HG03520 (cell line): Measurements from ENCODE around the gene LHFPL6.
A peak's percentile ranks its signal among the peaks of the same experiment; 100 is the strongest.
"Not testable (repeated sequence)": the region's sequence is repeated elsewhere in the genome, so short reads cannot be mapped to it uniquely, and the experiment has no call there.

ENCODE experiments used
- ATAC-seq: cut with Tn5 transposase; IDR thresholded peaks from one replicate; pipeline ENCODE4 v1.9.1; 2021; ENCODE audit warnings: mild to moderate bottlenecking, moderate library complexity; ENCODE audit not compliant: unreplicated experiment

The LHFPL6 gene

GRCh38 chr13:39364947-39365468 lies 238.0 kb downstream of the LHFPL6 start:
- ATAC-seq: no peak

GRCh38 chr13:39363382-39363772 lies 239.6 kb downstream of the LHFPL6 start:
- ATAC-seq: no peak

GRCh38 chr13:39362652-39363381 lies 240.2 kb downstream of the LHFPL6 start:
- ATAC-seq: no peak

- no peak for ATAC-seq
Observed at GRCh38 chr13:39353988-39354387, 249.0 kb downstream of the LHFPL6 start.

GRCh38 chr13:39350461-39350881 lies 252.5 kb downstream of the LHFPL6 start:
- no peak for ATAC-seq

- ATAC-seq: no peak
Observed at GRCh38 chr13:39349391-39349960, 253.5 kb downstream of the LHFPL6 start.

GRCh38 chr13:39347926-39348901 lies 254.8 kb downstream of the LHFPL6 start:
- ATAC-seq: peak; percentile 46

- no peak for ATAC-seq
Observed at GRCh38 chr13:39345982-39346381, 257.0 kb downstream of the LHFPL6 start.

- ATAC-seq: no peak
Observed at GRCh38 chr13:39341251-39341650, 261.7 kb downstream of the LHFPL6 start.

- not testable (repeated sequence) for ATAC-seq
Observed at GRCh38 chr13:39338114-39338513, 264.9 kb downstream of the LHFPL6 start.

- ATAC-seq: no peak
Observed at GRCh38 chr13:39336937-39337336, 266.1 kb downstream of the LHFPL6 start.

- no peak for ATAC-seq
Observed at GRCh38 chr13:39336207-39336606, 266.8 kb downstream of the LHFPL6 start.

GRCh38 chr13:39335721-39336120 lies 267.3 kb downstream of the LHFPL6 start:
- ATAC-seq: no peak

GRCh38 chr13:39330504-39330903 lies 272.5 kb downstream of the LHFPL6 start:
- no peak for ATAC-seq

GRCh38 chr13:39329182-39329639 lies 273.8 kb downstream of the LHFPL6 start:
- ATAC-seq: no peak

GRCh38 chr13:39327172-39327479 lies 275.9 kb downstream of the LHFPL6 start:
- no peak for ATAC-seq

GRCh38 chr13:39326469-39327171 lies 276.4 kb downstream of the LHFPL6 start:
- ATAC-seq: no peak

GRCh38 chr13:39324806-39325311 lies 278.1 kb downstream of the LHFPL6 start:
- no peak for ATAC-seq

- no peak for ATAC-seq
Observed at GRCh38 chr13:39322836-39323585, 280.0 kb downstream of the LHFPL6 start.

- no peak for ATAC-seq
Observed at GRCh38 chr13:39321574-39321973, 281.4 kb downstream of the LHFPL6 start.
